ENCODE data around the gene ANKH.
"Not testable (repeated sequence)": the region's sequence is repeated elsewhere in the genome, so short reads cannot be mapped to it uniquely, and the experiment has no call there.

Gene ANKH

DNA sequence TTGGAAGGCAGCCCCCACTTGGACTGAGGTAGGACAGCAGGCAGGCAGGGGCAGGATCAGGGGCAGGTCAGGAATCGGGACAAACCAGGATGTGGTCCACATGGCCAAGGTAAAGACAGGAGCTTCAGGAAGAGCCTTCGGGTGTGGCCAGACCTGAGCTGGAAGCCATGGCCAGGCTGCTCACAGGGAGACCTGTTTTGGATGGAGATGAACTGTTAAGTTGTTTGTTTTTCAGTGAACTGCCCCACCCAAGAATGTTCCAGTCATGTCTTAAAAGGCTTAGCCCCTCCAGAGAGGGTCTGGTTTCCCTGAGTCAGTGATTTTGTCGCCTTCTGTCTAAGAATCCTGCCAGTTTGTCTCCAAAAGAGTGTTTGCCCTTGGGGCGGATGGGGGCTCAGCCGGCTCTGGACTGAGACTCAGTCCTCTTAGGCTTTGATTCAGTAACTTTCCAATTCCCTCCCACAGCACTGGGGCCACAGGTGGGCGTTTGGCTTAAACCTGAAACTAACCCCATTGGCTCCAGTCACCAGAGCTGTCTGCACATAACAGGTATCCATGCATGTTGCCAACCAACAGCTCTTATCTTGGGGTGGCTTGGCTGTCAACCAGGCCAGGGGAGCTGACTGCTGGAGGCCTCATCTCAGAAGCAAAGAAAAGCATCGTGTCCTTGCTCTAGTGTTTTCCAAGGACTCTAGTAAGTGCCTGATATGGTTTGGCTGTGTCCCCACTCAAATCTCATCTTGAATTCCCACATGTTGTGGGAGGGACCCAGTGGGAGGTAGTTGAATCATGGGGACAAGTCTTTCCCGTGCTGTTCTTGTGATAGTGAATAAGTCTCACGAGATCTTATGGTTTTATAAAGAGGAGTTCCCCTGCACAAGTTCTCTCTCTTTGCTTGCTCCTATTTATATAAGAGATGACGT, 11.3 kb upstream of the ANKH start:
- DNase-seq = no peak

DNA sequence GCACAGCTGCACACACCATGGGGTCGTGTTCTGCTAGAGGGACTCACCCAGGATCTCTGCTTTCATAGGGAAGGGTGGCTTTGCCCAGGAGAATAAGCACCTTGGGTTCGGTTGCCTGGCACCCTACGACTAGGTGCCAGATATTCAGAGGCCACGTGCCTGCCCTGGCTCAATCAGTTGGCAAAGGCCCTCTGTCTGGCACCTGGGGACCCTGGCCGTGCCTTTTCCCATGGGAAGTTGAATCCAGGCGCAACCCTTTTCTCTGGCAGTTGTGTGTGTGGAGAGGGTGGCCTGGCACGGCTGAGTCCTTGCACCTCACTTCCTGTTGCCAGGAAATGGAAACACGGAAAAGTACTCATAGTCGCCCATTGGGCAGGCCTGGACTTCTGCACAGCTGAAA, 10.2 kb upstream of the ANKH start:
- DNase-seq = no peak

DNA sequence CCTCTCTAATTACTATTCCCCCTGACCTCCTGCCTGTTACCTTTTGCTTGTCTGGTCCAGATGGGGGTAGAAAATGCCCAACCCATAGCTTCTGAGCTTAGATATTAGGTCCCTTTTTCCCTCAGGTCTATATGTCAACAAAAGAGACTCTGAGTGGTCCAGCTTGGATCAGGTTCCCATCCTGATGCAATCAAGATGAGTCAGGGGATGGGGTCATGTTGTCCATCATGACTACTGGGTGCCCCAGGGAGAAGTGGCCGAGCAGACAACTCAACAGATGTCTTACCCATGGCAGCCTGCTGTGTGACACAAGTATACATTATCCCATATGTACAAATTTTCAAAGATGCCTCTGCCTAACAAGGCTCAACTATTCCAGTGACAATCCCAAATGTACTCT, 9.1 kb upstream of the ANKH start:
- no peak for DNase-seq

DNA sequence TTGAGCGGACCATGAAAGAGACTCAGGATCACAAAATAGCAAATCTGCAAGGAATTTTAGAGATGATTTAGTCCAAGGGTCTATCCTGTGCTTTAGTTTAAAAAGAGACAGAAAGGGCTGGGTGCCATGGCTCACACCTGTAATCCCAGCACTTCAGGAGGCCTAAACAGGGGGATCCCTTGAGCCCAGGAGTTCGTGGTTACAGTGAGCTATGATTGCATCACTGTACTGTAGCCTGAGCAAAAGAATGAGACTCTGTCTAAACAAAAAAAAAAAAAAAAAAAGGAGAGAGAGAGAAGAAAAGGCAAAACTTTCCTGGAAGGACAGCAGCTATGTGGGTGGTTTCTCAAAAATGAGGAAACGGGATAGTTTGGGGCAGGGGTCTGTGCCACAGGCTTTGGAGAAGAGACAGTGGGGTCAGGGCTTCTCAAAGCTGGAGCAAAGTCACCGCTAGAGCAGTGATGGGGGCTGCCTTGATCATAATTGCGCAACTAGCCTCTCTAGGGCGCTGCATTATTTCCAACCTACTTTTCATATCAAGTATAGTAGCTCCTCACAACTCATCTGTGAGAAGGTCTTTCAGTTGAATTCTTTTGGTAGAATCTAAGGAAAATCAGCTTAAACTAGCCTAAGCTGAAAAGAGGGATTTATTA, 8.5 kb upstream of the ANKH start:
- no peak for DNase-seq

DNA sequence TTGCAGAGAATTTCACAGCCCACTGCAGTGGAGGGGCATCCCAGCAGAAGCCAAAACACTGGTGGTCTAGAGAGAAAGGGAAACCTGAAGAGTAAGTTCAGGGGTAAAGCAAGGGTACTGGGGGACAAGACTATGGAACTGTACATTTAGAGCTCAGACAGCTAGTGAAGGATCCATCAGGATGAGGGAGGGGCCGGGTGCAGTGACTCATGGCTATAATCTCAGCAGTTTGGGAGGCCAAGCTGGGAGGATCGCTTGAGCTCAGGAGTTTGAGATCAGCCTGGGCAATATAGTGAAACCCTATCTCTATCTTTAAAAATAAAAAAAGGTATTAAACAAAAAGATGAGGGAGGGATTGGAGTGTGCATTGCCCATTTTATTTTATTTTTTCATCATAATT, 7.8 kb upstream of the ANKH start:
- DNase-seq = no peak

DNA sequence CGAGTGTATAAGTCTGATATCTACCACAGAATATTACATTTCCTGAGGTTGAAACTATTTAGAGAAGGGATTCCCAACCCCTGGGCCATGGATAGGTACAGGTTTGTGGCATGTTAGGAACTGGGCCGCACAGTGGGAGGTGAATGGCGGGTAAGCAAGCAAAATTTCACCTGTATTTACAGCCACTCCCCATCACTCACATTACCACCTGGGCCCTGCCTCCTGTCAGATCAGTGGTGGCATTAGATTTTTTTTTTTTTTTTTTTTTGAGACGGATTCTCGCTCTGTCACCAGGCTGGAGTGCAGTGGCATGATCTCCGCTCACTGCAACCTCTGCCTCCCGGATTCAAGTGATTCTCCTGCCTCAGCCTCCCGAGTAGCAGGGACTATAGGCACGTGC, 6.6 kb upstream of the ANKH start:
- not testable (repeated sequence) for DNase-seq

DNA sequence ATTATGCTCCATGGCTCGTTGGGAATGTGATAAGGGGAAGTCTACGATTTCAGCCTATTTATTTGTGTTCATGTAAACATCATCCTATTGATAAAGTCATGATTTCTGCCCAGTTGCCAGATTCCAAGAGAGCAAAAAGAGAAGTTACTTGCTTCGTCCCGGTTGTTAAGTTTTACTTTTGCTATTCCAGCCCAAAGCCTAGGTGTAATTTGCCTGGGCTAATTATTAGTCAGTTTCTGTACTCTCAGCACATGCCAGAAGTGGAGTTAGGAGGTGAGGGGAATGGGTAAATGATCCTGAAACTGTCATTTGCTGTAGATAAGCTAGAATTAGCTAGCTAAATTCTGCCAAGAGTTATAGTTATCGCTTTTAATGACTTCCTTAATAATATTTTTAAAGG, 4.5 kb upstream of the ANKH start:
- no peak for DNase-seq

DNA sequence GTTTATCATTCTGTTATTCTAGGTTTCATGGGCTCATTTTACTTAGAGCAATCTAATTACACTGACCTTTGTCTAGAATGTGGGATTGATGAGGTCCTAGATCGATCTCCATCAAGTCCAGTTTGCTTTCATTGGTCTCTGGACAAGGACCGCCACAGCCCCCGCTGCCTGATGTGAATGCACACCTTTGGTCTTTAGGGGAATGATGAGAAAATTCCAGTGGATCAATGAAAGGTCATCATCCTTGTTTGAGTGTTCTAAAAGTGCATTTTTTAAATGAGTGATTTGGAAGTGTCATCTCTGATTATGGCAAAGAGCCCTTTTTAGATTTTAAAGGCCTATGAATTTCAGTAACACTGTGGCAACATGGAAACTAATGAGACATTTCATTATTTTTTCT, 2.2 kb upstream of the ANKH start:
- DNase-seq = no peak

DNA sequence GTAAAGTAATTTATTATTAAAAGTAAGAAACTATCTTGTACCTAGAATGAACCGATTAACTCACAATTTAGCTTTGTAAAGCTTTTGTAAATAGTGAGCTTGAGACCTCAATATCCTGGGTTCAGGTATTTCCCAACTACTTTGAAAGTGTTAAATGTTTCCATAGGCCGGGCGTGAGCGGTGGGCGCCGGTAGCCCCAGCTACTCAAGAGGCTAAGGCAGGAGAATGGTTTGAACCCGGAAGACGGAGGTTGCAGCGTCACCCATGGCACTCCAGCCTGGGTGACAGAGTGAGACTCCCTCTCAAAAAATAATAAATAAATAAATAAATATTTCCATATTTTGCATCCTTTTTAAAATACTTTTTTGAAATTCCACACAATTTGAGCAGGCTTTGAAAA, 1.5 kb upstream of the ANKH start:
- DNase-seq = no peak

DNA sequence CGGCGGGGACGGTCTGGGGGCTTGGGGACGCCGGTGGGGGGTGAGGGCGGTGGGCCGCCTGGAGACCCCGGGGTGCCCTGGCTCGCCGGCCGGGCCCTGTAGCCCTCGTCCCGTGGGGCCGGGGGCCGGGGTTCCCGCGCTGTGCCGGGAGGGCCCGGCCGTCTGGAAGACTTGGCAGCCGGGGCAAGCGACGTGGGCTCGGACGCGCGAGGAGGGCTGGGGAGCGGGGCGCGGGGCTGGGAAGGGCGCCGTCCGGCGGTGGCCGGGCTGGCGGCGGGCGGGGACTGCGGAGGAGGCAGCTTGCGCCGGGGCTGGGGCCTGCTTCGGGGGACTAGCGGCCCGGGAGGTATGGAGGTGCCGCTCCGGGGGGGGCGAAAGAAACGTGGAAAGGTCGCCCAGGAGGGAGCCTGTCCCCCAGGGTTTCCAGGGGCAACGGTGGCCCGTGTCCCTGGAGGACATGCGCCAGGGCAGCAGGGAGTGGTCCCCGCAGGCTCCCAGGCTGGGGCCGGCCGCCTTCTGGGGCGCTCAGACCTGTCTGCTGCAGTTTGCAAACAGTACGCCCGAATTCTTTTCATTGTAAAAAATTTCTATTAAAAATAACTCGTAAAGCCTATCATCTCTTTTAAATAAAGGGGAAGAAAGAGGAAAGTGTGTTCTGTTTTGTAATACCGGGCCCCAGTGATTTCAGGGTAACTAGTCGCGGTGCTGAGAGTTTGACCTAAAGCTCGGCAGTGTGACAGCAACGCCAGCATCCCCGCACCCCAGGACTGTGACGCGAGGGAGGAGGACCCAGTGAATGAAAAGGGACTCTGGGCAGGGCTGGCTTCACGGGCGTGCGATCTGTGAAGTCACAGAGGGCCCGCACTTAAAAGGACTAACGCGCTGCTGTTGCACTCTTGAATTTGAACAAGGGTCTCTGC, 752 bp upstream of the ANKH start:
- DNase-seq = no peak

DNA sequence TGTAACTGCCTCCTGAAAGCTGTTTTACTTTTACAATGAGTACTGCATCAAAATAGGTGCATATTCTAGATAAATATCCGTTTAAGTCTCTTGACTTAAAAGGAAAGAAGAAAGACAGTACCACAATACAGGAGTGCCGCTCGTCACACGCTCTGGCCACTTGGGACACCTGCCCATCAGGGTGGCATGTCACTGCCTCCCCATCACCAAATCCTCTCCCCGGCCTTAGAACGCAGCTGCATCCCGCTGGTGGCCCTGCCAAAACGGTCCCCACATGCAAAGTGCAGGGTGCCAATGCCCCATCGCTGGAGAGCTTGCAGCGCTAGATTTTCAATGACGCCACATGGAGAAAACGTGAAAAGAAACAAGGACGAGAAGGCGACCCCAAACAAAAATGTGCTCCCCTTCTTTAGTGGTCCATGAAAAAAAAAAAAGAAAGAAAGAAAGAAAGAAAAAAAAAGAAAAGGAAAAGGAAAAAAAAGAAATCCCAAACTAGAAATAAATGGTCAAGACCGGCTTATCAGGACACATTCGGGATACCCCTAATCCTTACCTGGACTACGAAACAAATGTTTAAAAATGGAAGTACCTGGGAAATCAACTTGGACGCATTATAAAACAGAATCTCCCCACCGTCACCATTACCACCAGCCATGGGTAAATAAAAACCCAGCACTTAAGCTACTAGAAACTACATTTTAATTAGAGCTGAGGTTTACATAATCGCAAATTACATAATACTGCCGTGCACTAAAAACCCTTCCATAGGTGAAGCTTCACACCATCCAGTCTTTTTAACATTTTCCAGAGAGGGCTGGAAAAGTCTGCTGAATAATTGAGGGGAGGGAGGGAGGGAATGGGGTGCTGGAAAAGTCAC, 1.0 kb downstream of the ANKH start:
- no peak for DNase-seq

DNA sequence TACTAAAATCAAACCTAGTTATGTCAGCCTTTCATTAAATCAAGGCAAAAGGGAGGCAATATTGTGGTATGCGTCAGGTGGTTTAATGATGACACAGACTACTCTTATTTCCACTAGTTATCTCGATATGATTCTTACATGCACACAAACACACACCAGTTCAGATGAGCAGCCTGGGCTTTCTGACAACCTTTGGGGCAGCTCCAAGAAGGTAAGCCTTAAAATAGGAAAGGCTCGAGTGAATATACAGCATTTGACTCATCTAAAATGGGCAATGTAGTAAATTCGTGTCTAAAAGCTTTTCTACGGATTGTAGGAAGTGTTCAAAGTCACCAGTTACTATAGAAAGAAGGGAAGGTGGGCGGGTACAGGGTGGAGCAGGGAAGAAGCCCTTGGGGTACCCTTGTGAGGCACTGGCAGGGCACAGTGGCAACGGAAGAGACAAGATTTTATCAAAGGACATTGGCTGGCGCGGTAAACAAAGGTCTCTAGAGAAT, 1.9 kb downstream of the ANKH start:
- no peak for DNase-seq

DNA sequence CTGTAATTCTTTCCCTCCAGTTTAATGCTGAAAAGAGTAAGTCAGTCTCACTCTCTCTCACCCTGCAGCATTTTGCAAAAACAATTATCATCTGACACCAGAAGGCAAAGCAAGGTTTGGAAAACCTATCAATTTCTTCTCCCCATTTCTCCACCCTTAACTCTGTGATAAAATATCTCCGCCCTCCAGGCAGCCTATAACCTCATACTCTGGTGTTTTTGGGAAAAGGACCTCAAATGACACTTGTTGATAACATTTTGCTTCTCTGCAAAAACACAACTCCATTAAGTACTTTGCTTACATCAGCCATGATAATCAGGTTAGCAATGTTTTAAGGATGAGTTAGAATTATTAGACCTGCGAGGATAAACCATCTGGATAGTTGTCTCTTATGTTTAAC, 2.3 kb downstream of the ANKH start:
- DNase-seq = no peak

DNA sequence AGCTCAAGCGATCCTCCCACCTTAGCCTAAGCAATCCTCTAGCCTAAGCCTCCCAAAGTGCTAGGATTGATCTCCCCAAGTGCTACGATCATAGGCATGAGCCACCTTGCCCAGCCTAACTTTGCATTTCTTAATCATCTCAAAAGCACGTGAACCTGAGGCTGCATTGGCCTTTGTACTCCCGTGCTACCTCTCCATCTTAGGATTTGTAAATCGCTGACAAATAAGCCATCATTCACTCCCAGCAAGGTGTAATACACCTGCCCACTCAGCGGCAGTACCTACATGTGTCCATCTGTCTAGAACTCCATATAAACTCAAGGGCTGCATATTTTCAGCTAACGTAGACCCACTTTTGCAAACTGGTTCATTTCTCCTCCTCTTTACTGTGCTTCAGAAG, 2.8 kb downstream of the ANKH start:
- no peak for DNase-seq

DNA sequence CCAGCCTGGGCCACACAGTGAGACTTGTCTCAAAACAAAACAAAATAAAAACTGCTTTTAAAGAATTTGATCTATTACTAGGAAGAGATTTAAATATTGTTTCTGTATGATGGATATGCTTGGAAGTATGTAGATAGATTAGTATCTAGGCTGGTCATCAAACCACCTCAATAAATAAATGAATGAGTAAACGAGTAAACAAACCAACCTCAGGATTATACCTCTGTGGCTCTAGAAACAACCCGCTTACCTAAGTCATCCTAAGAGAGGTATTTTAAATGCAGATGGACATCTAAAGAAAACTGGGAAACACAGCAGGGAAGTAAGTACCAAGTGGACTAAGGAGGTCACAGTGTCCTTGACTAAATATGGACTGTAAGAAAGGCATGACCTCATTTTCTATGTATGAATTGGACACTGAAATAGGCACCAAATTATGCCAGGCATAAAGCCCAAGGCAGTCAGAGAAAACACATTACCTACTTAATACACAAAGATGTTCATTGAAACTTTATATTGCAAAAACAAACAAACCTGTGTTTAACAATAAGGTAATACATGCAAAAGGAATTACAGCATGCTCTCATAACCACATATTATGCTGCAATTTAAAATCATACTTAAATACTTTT, 7.3 kb downstream of the ANKH start:
- no peak for DNase-seq

DNA sequence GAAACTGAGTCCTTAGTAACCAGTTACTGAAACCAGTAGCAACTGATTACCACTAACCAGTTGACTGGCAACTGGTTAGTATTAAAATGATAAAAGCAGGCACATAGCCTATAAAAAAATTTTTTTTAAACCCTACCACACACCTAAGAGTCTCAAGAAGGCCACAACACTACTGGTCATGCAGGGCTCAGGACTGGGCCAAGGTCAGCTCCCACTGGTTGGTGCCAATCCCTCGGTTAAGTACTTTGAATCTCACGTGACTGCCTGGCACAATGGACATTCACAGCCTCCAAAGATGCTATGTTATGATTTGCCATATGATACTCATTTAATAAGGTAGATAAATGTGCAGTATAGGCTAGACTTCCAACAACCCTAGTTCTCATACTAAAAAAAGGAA, 8.5 kb downstream of the ANKH start:
- DNase-seq = no peak

DNA sequence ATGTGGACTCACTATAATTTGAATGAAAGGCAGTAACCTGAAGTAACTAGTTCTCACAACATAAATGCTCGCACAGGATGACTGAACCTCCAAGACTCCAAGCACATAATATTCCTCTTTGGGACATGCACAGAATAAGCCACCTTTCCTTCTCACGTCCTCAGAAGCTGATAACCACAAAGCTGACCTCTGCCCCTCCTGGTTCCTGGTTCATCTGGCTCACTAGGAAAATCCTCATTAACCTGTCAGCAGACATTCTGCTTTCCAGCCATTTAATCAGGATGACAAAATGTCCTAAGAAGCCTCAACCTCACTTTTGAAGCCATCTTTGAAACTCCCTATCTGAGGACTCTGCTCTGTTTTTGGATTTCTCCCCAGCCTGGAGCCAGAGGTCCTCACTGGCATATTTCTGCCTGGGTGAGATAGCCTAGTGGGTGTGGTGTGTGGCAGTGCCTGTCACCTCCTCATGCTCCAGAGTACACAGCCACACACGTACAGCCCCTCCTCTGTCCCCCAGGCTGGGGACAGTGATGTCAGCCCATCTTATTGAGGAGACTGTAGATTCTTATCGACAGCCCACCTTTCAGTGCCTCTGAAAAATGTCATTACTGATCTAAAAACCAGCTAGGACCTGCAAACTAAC, 10.3 kb downstream of the ANKH start:
- DNase-seq = no peak

DNA sequence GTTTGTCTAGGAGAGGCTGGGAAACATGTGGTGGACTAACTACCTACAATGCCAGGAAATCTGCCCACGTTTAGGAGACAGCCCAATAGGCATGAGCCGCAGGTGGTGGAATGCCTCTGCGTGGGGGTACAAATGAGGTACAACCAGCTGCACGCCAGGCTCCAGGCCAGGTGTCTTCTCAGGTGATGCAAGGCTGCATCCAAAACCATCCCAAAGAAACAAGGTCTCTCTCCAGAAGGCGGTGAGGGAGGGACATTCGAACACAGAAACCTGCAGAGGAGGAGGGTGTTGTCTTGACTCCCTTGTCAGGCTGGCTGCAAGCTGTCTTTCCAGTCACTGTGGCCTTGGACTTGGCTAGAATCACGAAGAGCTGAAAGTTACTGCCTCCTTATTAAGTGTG, 11.6 kb downstream of the ANKH start:
- DNase-seq = no peak

DNA sequence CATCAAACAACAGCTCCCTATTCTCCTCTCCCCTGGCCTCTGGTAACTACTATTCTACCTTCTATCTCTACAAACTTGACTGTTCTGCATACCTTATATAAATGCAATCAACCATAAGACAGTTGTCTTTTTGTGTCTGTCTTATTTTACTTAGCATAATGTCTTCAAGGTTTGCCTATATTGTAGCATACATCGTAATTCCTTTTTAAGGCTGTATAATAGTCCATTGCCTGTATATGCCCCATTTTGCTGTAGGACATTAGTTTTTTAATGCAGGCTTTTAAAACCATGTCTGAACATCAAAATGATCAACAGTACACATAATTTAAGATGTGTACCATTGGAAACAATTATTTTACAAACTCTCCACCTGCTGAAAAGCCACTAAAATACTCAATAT, 12.4 kb downstream of the ANKH start:
- no peak for DNase-seq

DNA sequence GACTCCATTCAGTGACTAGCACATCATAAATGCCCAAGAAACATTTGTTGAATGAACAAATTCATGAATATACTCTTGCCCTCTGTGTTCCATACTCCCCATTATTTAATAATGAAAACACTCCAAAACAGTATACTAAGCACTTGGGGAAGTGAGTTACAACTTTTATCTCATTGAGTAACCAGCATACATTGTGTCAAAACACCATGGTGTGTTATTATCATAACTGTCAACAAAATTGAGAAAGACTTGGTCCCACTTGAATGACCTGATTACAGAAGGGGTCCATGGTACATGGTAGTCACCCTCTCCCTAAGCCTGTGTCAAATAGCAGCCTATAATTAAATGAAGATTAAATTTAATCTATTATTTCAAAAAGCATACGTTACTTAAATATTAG, 16.2 kb downstream of the ANKH start:
- no peak for DNase-seq

DNA sequence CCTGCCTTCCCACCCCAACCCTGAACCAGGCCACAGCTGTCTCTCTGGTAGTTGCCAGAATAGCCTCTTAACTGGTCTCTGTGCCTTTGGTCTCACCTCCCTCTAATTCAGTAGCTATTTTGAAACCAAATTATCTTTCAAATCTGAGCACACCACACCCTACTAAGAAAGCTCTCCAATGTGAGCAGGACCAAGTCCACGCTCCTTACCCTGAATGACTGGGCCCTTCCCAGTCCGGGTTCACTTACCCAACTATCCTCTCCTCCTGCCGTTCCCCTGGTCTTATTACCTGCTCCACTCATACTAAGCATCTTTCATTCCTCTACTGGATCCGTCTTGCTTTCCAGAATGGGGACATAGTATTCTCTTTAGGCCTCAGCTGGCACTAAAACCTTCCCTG, 16.8 kb downstream of the ANKH start:
- DNase-seq = no peak
